Right ventricle myocardium superior (tissue), 1 donor: ENCODE results near the gene CTTNBP2NL. TPM values are rescaled to one million over a fixed set of nuclear protein-coding genes. Genes with fewer than 3 reads are reported as not detected.
"Not testable (repeated sequence)": the region's sequence is repeated elsewhere in the genome, so short reads cannot be mapped to it uniquely, and the experiment has no call there.

Source experiments
- ATAC-seq: fragments of 200-7000 bp; cut with Tn5 transposase; one replicate; pipeline ENCODE4 v1.9.1; 2020; ENCODE audit warnings: mild to moderate bottlenecking; ENCODE audit not compliant: poor library complexity
- DNase-seq: peaks from one replicate; pipeline ENCODE4 v3.0.0-alpha.2; 2020
- intact Hi-C: fragments of 100-400 bp; cut with DNase I; formaldehyde crosslinking; loops from one replicate; pipeline ENCODE4 v1.11.2; 2022
- total RNA-seq: library from RNA; stranded (reverse); fragmentation: NEBNext Ultra II Directional; extraction: Animal tissue kit (Norgen Biotek cat#: 25700); gene quantifications from one replicate; pipeline ENCODE4 v1.2.1, GENCODE V29; 2021
- donor health status: DM: no; HTN: yes; CAD: no; lungs with severe emphysema.

Gene CTTNBP2NL
- total RNA-seq, 1 donor from 2014 or later, result 12.6 TPM

GRCh38 chr1:112486063-112486462 is 90.0 kb downstream of the CTTNBP2NL start:
- DNase-seq, intact Hi-C loops, ATAC-seq: not testable (repeated sequence)

- intact Hi-C loops, result not testable (repeated sequence)
Measured at GRCh38 chr1:112487686-112488085, 91.7 kb downstream of the CTTNBP2NL start.

GRCh38 chr1:112488141-112488540 is 92.1 kb downstream of the CTTNBP2NL start:
- DNase-seq (no peak), ATAC-seq (no peak)
- intact Hi-C loops, result no loop called here

More at GRCh38 chr1:112487686-112488085, 91.7 kb downstream of the CTTNBP2NL start:
- not testable (repeated sequence) for ATAC-seq, DNase-seq

GRCh38 chr1:112492076-112492475 is 96.1 kb downstream of the CTTNBP2NL start:
- no peak for DNase-seq
- intact Hi-C loops, result no loop called here
- no peak for ATAC-seq

- ATAC-seq (no peak), DNase-seq (no peak)
- intact Hi-C loops, result no loop called here
Measured at GRCh38 chr1:112493351-112493750, 97.3 kb downstream of the CTTNBP2NL start.

- intact Hi-C loops, result no loop called here
- no peak for DNase-seq
- no peak for ATAC-seq
Measured at GRCh38 chr1:112496290-112496689, 100.3 kb downstream of the CTTNBP2NL start.

GRCh38 chr1:112501810-112502641 is 106.0 kb downstream of the CTTNBP2NL start:
- DNase-seq (peak; percentile 83), ATAC-seq (peak; percentile 95)
- intact Hi-C loops, result loop anchor here (10.0 kb wide), 2 partner anchors 113 to 213 kb away; partner anchors contain the start of genes CAPZA1, PPM1J and ST7L

- ATAC-seq (peak; percentile 23), DNase-seq (no peak)
- intact Hi-C loops, result loop anchor here (10.0 kb wide), 2 partner anchors 112 to 212 kb away; partner anchors contain the start of genes CAPZA1, PPM1J and ST7L
Measured at GRCh38 chr1:112502826-112503225, 106.8 kb downstream of the CTTNBP2NL start.

- DNase-seq, result no peak
Measured at GRCh38 chr1:112504001-112504660, 108.1 kb downstream of the CTTNBP2NL start.

GRCh38 chr1:112504661-112505399 is 108.8 kb downstream of the CTTNBP2NL start:
- DNase-seq (no peak), ATAC-seq (no peak)
- intact Hi-C loops, result loop anchor here (10.0 kb wide), 2 partner anchors 110 to 210 kb away; partner anchors contain the start of genes CAPZA1, PPM1J and ST7L

More at GRCh38 chr1:112504001-112504660, 108.1 kb downstream of the CTTNBP2NL start:
- ATAC-seq, result no peak
- intact Hi-C loops, result loop anchor here (10.0 kb wide), 2 partner anchors 111 to 211 kb away; partner anchors contain the start of genes CAPZA1, PPM1J and ST7L

- ATAC-seq (no peak), DNase-seq (no peak)
- intact Hi-C loops, result loop anchor here (10.0 kb wide), 2 partner anchors 109 to 209 kb away; partner anchors contain the start of genes CAPZA1, PPM1J and ST7L
Measured at GRCh38 chr1:112505400-112505785, 109.4 kb downstream of the CTTNBP2NL start.

- no peak for ATAC-seq
- DNase-seq, result no peak
- intact Hi-C loops, result loop anchor here (10.0 kb wide), 2 partner anchors 109 to 209 kb away; partner anchors contain the start of genes CAPZA1, PPM1J and ST7L
Measured at GRCh38 chr1:112505878-112506277, 109.9 kb downstream of the CTTNBP2NL start.

- intact Hi-C loops, result loop anchor here (10.0 kb wide), 2 partner anchors 108 to 208 kb away; partner anchors contain the start of genes CAPZA1, PPM1J and ST7L
- ATAC-seq (no peak), DNase-seq (no peak)
Measured at GRCh38 chr1:112506306-112506705, 110.3 kb downstream of the CTTNBP2NL start.

GRCh38 chr1:112506731-112507130 is 110.7 kb downstream of the CTTNBP2NL start:
- no peak for DNase-seq
- intact Hi-C loops, result loop anchor here (10.0 kb wide), 2 partner anchors 108 to 208 kb away; partner anchors contain the start of genes CAPZA1, PPM1J and ST7L
- no peak for ATAC-seq

GRCh38 chr1:112507336-112507735 is 111.3 kb downstream of the CTTNBP2NL start:
- ATAC-seq (no peak), DNase-seq (no peak)
- intact Hi-C loops, result loop anchor here (10.0 kb wide), 2 partner anchors 107 to 207 kb away; partner anchors contain the start of genes CAPZA1, PPM1J and ST7L

- no peak for DNase-seq
- intact Hi-C loops, result loop anchor here (10.0 kb wide), 2 partner anchors 107 to 207 kb away; partner anchors contain the start of genes CAPZA1, PPM1J and ST7L
- no peak for ATAC-seq
Measured at GRCh38 chr1:112507921-112508277, 111.9 kb downstream of the CTTNBP2NL start.

- intact Hi-C loops, result loop anchor here (10.0 kb wide), 2 partner anchors 106 to 206 kb away; partner anchors contain the start of genes CAPZA1, PPM1J and ST7L
- DNase-seq, result peak; percentile 50
- peak; percentile 75 for ATAC-seq
Measured at GRCh38 chr1:112508278-112509004, 112.4 kb downstream of the CTTNBP2NL start, which contains the start of gene WNT2B. Gene WNT2B, plus strand, starts transcription at chr1:112508965. Its CDS starts 298 bp downstream, at chr1:112509263.
